Adrenal gland (tissue), 5 donors: ENCODE measurements around the gene MRNIP.

Source experiments
- POLR2A ChIP-seq, 2 donors: fragments of 450-650 bp; IDR thresholded peaks; one replicate each; pipeline ENCODE4 v1.6.1; 2017; ENCODE audit warnings: antibody characterized with exemption in 2 of 2, mild to moderate bottlenecking in 2 of 2, moderate library complexity in 1 of 2
- TF ChIP-seq, protein P1 (sequence below), 6 experiments: fragments of 450-650 bp in 4 of 6; fragments of 200-600 bp in 2 of 6; sonication (generic) in 1 of 6; IDR thresholded peaks; 1 replicate in 5 of 6; 2 replicates in 1 of 6; pipeline versions ENCODE4 v1.5.1 to v1.8.0; 2016 to 2021; ENCODE audit warnings: antibody characterized with exemption in 6 of 6, mild to moderate bottlenecking in 2 of 6, moderate library complexity in 1 of 6
- donor health status: DM: no; HTN: no; CAD: no.

DNA sequence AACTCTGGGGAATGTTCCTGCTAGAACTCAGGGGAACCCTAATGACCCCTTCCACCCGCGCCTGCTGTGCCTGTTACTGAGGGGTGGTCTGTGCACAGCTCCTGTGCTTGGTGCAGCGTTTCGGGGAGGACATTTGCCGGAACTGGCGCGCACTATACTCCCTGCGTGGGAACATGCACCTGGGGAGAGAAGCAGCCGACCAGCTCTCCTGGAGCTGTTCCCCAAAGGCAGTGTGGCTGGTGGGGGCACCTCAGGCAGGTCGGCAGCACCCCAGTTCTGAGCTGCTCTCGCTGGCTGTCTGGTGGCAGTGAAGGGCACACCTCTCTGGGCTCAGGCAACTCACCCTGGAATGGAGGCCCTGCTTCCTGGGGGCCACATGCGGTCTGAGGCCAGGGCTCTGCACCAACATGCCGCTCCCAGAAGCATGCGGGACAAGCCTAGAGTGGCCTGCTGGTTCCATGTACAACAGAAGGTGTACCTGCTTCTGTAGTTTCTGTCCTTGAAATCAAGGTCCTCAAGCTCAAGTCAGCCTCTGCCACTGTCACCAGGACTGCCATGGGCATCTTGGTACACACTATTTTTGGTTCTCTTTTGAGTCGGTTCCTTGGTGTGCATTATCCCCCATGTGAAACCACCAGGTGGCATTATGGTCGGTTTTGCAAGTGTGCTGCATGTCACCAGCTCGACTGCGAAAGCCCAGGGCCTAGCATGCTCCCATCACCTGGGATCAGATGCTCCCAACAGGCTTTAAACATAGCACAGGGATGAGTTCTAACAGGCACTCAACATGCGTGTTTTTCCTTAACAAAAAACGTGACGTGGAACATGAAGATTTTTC is 7.8 kb upstream of the MRNIP start:
- TF ChIP-seq POLR2A (IDR thresholded peaks at IDR 0.05) = no peak
- TF ChIP-seq, protein P1, sequence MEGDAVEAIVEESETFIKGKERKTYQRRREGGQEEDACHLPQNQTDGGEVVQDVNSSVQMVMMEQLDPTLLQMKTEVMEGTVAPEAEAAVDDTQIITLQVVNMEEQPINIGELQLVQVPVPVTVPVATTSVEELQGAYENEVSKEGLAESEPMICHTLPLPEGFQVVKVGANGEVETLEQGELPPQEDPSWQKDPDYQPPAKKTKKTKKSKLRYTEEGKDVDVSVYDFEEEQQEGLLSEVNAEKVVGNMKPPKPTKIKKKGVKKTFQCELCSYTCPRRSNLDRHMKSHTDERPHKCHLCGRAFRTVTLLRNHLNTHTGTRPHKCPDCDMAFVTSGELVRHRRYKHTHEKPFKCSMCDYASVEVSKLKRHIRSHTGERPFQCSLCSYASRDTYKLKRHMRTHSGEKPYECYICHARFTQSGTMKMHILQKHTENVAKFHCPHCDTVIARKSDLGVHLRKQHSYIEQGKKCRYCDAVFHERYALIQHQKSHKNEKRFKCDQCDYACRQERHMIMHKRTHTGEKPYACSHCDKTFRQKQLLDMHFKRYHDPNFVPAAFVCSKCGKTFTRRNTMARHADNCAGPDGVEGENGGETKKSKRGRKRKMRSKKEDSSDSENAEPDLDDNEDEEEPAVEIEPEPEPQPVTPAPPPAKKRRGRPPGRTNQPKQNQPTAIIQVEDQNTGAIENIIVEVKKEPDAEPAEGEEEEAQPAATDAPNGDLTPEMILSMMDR (IDR thresholded peaks at IDR 0.05) = peak in 1 of 6 experiments; percentile 9
